Germinal center (tissue), 1 donor: ENCODE results near the gene USP46.
A peak's percentile ranks its signal among the peaks of the same experiment; 100 is the strongest.

Experiments used
- DNase-seq: peaks from one replicate; pipeline ENCODE4 v3.0.0; 2012; ENCODE audit warnings: mixed read lengths, low spot score

Gene USP46

GRCh38 chr4:52574036-52574435 is 85.1 kb downstream of the USP46 start:
- DNase-seq, result no peak

GRCh38 chr4:52573551-52573950 is 85.5 kb downstream of the USP46 start:
- DNase-seq, result no peak

GRCh38 chr4:52572936-52573485 is 86.1 kb downstream of the USP46 start:
- DNase-seq, result no peak

GRCh38 chr4:52568351-52568750 is 90.8 kb downstream of the USP46 start:
- no peak for DNase-seq

GRCh38 chr4:52566136-52567031 is 92.7 kb downstream of the USP46 start:
- DNase-seq, result no peak

GRCh38 chr4:52560844-52561280 is 98.2 kb downstream of the USP46 start:
- DNase-seq, result no peak

GRCh38 chr4:52555356-52555716 is 103.8 kb downstream of the USP46 start:
- DNase-seq, result no peak

- no peak for DNase-seq
Measured at GRCh38 chr4:52554612-52555355, 104.3 kb downstream of the USP46 start.

- no peak for DNase-seq
Measured at GRCh38 chr4:52552778-52553177, 106.3 kb downstream of the USP46 start.

GRCh38 chr4:52551487-52551886 is 107.6 kb downstream of the USP46 start:
- DNase-seq, result no peak

- no peak for DNase-seq
Measured at GRCh38 chr4:52550186-52550585, 108.9 kb downstream of the USP46 start.

GRCh38 chr4:52548818-52549570 is 110.1 kb downstream of the USP46 start:
- no peak for DNase-seq

GRCh38 chr4:52546449-52546848 is 112.7 kb downstream of the USP46 start:
- no peak for DNase-seq

- peak; percentile 64 for DNase-seq
Measured at GRCh38 chr4:52545099-52546069, 113.7 kb downstream of the USP46 start.
